Measurements from ENCODE around the gene AUP1.

The AUP1 gene

DNA sequence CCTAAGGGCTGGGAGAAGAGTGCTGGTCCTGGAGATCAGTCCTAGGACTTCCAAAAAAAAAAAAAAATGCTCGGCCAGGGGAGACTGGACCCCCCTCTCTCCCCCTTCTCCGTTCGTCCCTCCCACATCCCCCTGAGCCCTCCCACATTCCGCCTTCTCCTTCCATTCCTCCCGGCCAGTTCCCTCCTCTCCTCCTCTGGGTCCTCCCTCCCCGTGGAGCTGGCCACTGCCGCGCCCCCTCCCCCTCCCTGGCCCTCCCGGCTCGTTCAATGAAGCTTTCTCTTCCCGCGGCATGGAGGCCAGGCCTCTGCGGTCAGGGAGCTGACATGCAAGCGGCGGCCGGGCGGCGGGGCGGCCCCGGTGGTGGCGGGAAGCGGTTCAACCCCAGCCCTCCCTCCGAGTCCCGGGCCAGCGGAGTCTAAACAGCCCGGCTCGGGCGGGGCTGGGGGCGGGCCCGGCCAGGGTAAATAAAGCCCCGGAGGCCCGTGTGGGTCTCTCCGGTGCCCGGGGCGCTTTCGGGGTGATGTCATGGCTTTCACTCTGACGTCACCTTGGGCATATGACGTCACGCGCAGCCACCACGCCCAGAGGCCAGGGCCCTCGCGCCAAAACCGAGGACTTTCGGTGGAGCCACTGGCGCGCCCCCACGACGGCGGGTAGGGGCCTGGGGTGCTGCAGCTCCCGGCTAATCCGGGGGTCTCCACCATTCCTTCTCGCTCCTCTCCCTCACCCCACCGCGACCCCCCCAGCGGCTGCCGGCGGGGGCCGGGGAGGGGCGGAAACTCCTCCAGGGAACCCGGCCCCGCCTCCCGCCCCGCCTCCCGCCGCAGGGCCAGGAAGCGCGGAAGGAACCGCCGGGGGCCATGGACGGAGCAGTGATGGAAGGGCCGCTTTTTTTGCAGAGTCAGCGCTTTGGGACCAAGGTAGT is 24.6 kb upstream of the AUP1 start, which contains the start of the genes DOK1 and LOXL3:
Gene DOK1, plus strand, starts transcription at position 829 of the 928 bp plus-strand sequence. Its CDS starts 35 bp downstream, at position 864.
Gene LOXL3, minus strand, starts transcription at position 51 of the 928 bp plus-strand sequence. CDS start 1,308 bp downstream, outside the sequence.
- peak; percentile 67 to 75 for DNase-seq (ENCODE audit: low read depth in 1 of 2, low spot score in 1 of 2)
- no peak for TF ChIP-seq JUND (IDR thresholded peaks at IDR 0.05; ENCODE audit: low read depth)
- in situ Hi-C loops (cut with HindIII; ENCODE audit: low pct_unique_long_range_greater_than_20kb, low sequenced_read_pairs) = no loop called here

DNA sequence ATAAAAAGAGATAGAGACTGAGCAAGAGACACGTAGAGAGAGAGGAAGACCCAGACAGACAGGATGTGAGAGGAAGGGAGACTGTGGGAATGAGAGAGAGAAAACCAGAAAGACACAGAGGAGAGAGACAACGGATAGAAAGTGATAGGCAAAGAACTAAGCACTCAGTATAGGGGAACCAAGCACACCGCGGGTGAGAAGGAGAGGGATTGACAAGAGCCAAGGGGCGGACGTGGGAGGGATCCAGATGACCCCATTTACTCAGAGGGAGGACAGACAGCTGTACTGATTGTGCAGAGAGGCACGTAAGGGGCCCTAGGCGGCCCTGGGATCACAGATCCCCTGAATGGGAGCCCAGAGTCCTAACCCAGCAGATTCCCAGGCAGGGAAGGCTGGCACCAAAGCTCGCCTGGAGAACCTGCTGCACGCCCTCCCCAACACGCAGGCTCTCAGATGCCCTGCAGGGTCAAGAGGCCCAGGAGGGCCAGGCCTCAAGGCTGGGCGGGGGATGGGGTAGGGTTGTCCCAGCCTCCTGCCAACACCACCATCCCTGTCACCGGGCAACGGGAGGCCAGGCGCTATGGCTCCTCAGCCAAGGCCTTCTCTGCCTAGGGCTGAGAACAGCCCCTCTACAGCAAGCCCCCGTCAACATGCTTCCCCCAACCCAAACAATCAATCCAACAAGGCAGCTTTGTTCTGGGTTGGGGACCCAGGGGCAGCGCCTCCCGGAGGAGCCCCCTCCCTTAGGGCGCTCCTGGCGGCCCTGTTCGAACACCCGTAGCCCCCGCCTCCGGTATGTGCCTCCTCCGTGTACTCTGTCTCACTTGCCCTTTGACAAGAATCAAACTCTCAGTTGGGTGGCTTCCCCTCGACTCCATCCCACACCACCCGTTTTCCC is 23.7 kb upstream of the AUP1 start:
- in situ Hi-C loops (cut with HindIII; ENCODE audit: low pct_unique_long_range_greater_than_20kb, low sequenced_read_pairs) = no loop called here
- TF ChIP-seq JUND (IDR thresholded peaks at IDR 0.05; ENCODE audit: low read depth) = no peak
- DNase-seq (ENCODE audit: low read depth in 1 of 2, low spot score in 1 of 2) = no peak

DNA sequence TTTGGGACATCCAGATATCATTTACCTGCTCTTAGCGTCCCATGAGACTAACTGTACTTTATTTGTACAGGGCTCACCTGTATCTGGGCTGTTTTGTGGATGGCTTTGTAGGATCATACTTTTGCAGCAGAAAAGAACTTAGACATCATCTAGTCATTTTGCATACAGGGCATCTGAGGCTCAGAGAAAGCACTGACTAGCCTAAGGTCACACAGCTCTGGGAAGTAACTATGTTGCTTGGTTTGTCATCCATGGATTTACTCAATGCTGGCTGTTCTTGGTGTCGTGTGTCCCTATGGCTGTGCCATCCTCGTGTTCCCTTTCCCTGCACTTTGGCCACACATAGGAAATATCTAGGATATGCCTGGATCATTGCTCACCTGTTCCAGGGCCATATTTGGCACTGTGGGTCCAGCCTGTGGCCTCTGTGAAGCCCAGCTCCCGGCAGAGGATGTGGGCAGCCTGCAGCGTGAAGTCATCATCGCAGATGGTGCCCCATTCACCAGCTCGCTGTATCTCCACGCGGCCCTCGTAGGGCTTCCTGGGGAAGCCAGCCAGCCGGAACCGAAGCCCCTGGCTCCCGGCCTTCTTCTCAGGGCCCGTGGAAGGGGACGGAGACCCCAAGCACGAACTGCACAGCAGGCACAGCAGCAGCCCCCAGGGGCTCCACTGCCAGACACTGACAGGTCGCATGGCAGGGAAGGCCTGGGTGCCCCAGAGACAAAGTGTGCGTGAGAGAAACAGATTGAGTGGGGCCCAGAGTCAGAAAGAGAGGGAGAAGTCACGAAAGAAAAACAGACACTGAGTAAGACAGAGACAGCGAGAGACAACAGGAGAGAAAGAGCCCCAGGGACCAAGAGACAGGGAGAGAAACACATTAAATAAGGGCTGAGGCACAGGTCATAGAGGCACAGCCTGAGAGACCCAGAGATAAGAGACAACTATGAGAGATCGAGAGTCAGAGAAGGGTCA is 22.7 kb upstream of the AUP1 start:
- TF ChIP-seq JUND (IDR thresholded peaks at IDR 0.05; ENCODE audit: low read depth) = no peak

DNA sequence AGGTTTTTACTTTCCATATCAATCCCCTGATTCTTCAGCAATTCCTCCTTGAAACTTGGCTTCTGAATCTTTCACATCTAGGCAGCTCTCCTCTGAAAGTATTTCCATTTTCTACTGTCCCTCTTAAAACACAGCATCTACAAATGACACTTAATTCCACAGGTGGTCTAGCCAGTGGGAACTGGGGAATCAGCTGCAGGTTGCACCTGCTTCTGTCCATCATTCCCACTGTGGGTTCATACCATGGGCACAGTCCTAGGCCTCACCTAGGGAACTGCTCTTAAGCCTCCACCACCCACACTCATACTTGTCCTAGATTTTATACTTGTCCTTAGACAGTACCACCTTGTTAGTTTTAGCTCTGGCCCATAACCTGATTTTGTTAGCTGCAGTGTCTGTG is 22.0 kb upstream of the AUP1 start:
- no peak for DNase-seq (ENCODE audit: low read depth in 1 of 2, low spot score in 1 of 2)
- TF ChIP-seq JUND (IDR thresholded peaks at IDR 0.05; ENCODE audit: low read depth) = no peak
- in situ Hi-C loops (cut with HindIII; ENCODE audit: low pct_unique_long_range_greater_than_20kb, low sequenced_read_pairs) = no loop called here

More for the DNA sequence above, 22.7 kb upstream of the AUP1 start:
- DNase-seq (ENCODE audit: low read depth in 1 of 2, low spot score in 1 of 2) = no peak
- in situ Hi-C loops (cut with HindIII; ENCODE audit: low pct_unique_long_range_greater_than_20kb, low sequenced_read_pairs) = no loop called here

DNA sequence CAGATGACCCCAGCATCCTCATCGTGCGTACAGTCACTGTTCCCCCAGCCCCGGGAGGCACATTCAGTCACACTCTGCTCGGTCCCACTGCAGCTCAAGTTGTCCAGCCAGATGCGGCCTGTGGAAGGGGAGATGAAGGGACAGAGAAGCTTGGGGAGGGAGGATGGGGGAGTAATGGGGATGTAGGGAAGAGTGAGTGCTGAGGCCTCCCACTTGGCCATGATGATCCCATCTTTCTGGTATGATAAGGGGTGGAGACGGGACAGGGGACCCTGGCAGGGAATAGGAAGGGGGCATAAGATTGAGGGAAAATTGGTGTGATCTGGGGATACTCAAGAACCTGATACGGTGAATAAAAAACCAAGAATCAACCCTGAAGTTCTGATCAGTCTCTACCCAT is 20.7 kb upstream of the AUP1 start:
- DNase-seq (ENCODE audit: low read depth in 1 of 2, low spot score in 1 of 2) = no peak
- in situ Hi-C loops (cut with HindIII; ENCODE audit: low pct_unique_long_range_greater_than_20kb, low sequenced_read_pairs) = no loop called here
- TF ChIP-seq JUND (IDR thresholded peaks at IDR 0.05; ENCODE audit: low read depth) = no peak

DNA sequence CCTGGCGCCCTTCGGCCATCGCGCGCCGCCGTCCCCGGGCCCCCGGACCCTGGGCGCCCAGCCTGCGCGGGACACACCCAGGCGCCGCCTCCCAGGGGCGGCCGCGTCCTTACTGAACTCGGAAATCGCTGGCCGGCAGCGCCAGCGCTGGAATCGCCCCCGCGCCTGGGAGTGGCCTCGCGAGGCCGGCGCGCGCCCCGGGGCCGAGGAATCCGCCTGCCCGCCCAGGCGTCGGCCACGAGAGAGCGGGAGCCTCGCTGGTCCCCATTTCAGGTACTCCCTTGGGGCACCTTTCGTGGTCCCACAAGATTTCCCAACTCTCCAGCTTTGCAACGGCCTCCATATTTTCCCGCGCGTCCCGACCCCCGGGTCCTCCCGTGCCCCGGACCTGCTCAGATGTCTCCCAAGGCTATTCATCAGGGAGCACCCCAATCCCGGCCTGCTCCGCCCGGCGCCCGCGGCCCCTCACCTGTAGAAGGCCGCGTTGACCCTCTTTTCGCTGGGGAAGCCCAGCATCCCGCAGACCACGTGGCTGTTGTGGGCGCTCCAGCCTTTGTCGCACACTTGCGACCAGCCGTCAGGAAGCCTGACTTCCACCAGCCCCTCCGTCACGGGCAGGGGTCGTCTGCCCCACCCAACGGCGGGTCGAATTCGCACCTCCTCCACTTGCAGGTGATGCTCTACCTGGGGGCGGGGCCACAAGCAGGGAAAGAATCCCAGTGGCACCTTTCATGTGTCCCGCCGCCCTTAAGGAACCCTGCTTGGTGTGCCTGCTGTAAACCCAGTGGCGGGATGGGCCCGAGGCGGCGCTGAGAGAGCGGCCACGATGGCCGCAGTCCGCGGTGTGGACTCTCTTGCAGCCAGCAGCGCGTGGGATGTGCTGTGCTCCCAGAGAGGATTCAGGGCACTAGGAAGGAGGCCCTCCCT is 19.7 kb upstream of the AUP1 start:
- in situ Hi-C loops (cut with HindIII; ENCODE audit: low pct_unique_long_range_greater_than_20kb, low sequenced_read_pairs) = no loop called here
- peak; percentile 59 to 67 for DNase-seq (ENCODE audit: low read depth in 1 of 2, low spot score in 1 of 2)

DNA sequence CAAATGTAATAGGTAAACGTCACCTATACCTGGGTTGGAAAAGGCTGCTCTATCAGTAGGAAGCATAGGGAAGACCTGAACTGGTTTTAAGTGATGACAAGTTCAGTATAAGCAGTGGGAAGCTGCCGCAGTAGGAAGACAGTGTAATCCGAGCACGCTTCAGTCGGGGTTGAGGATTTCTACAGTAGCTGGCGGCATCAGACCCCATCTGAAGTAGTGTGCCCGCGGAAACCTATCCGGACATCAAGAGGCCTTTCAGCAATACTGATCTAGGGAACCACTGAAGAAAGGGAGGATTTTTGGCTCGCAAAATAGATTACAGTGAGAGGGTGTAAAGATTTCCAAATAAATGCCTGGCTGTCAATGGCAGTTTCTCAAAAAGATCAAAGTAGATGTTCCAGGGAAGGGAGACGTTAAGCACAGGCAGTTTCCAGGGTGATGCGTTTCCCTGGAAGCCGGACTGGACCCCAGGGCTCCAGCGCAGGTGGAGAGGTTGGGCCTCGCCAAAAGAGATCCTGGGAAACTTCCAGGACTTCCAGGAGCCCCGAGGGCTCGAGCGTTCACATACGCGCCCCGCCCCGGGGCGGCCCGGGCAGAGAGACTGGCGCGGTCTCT is 18.9 kb upstream of the AUP1 start:
- no peak for TF ChIP-seq JUND (IDR thresholded peaks at IDR 0.05; ENCODE audit: low read depth)
- DNase-seq (ENCODE audit: low read depth in 1 of 2, low spot score in 1 of 2) = no peak
- in situ Hi-C loops (cut with HindIII; ENCODE audit: low pct_unique_long_range_greater_than_20kb, low sequenced_read_pairs) = no loop called here

More for the DNA sequence above, 19.7 kb upstream of the AUP1 start:
- no peak for TF ChIP-seq JUND (IDR thresholded peaks at IDR 0.05; ENCODE audit: low read depth)

DNA sequence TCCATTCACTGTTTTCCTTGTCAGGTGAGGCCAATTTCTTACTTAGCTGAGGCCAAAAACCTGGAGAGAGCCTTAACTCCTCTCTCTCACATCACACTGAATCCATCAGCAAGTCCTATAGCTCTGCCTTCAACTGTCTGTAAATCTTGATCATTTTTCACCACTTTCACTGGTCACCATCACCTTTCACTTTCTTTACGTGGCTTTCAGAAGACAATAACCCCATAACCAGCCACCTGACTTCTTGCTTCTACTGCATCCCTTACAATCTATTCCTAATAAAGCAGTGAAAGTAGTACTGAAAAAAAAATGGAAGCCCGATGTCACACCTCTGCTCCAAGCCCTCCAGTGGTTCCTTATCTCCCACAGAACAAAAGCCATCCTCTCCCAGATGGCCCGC is 16.5 kb upstream of the AUP1 start:
- DNase-seq (ENCODE audit: low read depth in 1 of 2, low spot score in 1 of 2) = no peak
- no peak for TF ChIP-seq JUND (IDR thresholded peaks at IDR 0.05; ENCODE audit: low read depth)

DNA sequence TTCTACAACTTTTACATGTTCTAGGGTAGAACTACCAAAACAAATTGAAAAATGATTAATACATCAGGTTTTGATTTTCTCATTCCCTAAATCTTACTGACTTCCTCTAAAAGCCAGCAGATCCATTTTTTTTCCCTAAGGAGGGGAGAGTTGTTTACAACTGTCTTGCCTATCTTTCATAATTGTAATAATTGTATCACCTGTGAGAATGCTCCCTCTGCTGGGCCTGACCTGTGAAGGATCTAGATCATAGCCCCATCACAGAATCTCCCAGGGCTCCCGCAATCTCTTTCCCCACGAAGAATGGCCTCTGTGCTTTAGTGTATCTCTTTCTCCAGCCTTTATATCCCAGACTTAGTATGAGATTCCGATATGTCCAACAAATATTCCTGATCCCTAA is 15.1 kb upstream of the AUP1 start:
- no peak for DNase-seq (ENCODE audit: low read depth in 1 of 2, low spot score in 1 of 2)
- in situ Hi-C loops (cut with HindIII; ENCODE audit: low pct_unique_long_range_greater_than_20kb, low sequenced_read_pairs) = no loop called here
- TF ChIP-seq JUND (IDR thresholded peaks at IDR 0.05; ENCODE audit: low read depth) = no peak

More for the DNA sequence above, 16.5 kb upstream of the AUP1 start:
- in situ Hi-C loops (cut with HindIII; ENCODE audit: low pct_unique_long_range_greater_than_20kb, low sequenced_read_pairs) = no loop called here

DNA sequence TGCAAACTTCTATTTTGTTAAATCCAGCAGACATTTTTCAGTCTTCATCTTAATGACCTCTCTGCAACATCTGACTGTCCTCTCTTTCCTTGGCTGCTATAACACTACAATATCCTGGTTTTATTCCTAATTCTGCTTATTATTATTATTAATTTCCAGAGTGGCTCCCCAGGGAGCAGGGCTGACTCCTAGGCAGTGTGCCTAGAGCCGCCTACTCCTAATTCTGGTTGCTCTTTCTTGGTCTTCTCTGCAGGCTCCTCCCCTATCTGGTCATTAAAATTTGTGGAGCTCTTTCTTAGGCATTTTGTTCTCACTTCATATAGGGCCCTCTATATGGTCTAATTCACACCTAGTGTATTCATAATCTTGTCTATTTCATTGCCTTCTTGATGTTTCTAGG is 13.5 kb upstream of the AUP1 start:
- in situ Hi-C loops (cut with HindIII; ENCODE audit: low pct_unique_long_range_greater_than_20kb, low sequenced_read_pairs) = no loop called here
- no peak for DNase-seq (ENCODE audit: low read depth in 1 of 2, low spot score in 1 of 2)
- TF ChIP-seq JUND (IDR thresholded peaks at IDR 0.05; ENCODE audit: low read depth) = no peak
